Central memory CD8-positive, alpha-beta T cell (primary cell): Measurements from ENCODE around the gene TADA2A.
"Not testable (repeated sequence)": the region's sequence is repeated elsewhere in the genome, so short reads cannot be mapped to it uniquely, and the experiment has no call there.

Experiments used
- ATAC-seq: fragments of 150-1000 bp; cut with Tn5 transposase; replicated peaks from 2 replicates; pipeline ENCODE4 v1.10.0; 2022; ENCODE audit warnings: mild to moderate bottlenecking, moderate FRiP score, moderate number of reproducible peaks; ENCODE audit not compliant: poor library complexity, severe bottlenecking; ENCODE audit errors: extremely low read depth
- DNase-seq, 2 donors: peaks; one replicate each; pipeline ENCODE4 v3.0.0; 2021; ENCODE audit warnings: low spot score in 2 of 2
- H3K27ac Mint-ChIP-seq: one replicate; pipeline ENCODE4 v1.8.0; 2022; ENCODE audit warnings: low read depth, mild to moderate bottlenecking, moderate library complexity, mixed read lengths
- H3K27me3 Mint-ChIP-seq: one replicate; pipeline ENCODE4 v1.8.0; 2022; ENCODE audit warnings: mixed read lengths
- H3K36me3 Mint-ChIP-seq: one replicate; pipeline ENCODE4 v1.8.0; 2022; ENCODE audit warnings: mild to moderate bottlenecking, moderate library complexity, mixed read lengths; ENCODE audit not compliant: insufficient read depth
- H3K4me1 Mint-ChIP-seq: one replicate; pipeline ENCODE4 v1.8.0; 2022; ENCODE audit warnings: mixed read lengths
- H3K4me3 Mint-ChIP-seq: one replicate; pipeline ENCODE4 v1.8.0; 2022; ENCODE audit warnings: mild to moderate bottlenecking, moderate library complexity, mixed read lengths
- H3K9me3 Mint-ChIP-seq: one replicate; pipeline ENCODE4 v1.8.0; 2022; ENCODE audit warnings: mixed read lengths

TADA2A gene

DNA sequence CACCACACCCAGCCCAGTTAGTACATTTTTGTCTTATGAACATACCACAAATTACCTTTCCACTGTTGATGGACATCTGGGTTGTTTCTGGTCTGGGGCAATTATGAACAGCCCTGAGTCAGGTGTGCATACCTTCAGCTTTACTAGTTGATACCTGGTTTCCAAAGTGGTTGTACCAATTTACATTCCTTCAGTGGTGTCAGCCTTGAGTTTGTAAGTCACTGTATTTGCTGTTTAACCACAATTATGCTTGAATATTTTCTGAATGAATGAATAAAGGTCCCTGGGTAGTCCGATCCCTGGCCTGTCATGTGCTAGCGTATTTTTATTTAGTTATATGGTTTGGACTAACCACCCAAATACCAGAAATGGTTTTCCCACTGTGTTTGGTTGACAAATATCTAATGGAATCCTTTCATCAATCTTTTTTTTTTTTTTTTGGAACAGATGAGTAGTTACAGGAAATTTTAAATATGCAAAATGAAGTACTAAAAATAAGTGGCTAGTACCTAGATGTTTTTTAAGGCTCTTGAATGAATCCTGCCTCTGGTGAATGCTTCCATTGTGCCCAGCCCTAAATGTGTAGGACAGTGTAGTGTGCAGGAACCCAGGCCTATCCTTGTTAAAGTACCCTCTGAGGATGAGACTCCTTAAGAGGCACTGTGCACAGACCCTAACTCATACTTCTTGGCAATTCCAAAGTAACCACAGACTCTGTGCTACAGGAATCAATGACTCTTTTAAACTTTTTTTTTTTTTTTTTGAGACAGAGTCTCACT lies 86.8 kb downstream of the TADA2A start:
- DNase-seq: no peak
- no peak for ATAC-seq

DNA sequence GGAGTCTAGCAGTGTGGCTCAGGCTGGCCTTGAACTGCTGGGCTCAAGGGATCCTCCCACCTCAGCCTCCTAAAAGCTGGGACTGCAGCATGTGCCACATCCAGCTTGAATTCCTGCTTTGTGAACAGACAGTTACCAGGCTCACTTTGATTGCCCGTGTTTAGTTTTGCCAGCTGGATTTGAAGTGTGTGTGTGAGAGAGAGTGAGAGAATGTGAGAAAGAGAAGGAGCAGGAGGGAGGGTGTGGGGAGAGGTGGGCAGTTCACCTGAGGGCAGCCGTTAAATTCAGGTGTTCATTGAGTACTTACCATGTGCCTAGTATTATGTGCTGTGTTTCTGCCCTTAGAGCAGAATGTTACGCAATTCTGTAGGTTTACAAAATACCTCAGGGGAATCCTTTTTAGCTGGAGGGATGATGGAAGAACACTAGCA lies 87.7 kb downstream of the TADA2A start:
- no peak for ATAC-seq
- no peak for DNase-seq
- Mint-ChIP-seq H3K27ac (no peak overlapping the region), H3K4me3 (no peak overlapping the region), H3K4me1 (peaks cover 14% of the 10 kb centered on the region), H3K27me3 (no peaks in the 10 kb centered on the region), H3K36me3 (peaks cover 11% of the 10 kb centered on the region), H3K9me3 (no peaks in the 10 kb centered on the region)

More for the DNA sequence above, 86.8 kb downstream of the TADA2A start:
- peaks cover 14% of the 10 kb centered on the region for H3K4me1 Mint-ChIP-seq
- H3K27ac Mint-ChIP-seq: no peak overlapping the region
- H3K9me3 Mint-ChIP-seq: no peaks in the 10 kb centered on the region
- H3K4me3 Mint-ChIP-seq: no peak overlapping the region
- H3K27me3 Mint-ChIP-seq: no peaks in the 10 kb centered on the region
- H3K36me3 Mint-ChIP-seq: peaks cover 16% of the 10 kb centered on the region

DNA sequence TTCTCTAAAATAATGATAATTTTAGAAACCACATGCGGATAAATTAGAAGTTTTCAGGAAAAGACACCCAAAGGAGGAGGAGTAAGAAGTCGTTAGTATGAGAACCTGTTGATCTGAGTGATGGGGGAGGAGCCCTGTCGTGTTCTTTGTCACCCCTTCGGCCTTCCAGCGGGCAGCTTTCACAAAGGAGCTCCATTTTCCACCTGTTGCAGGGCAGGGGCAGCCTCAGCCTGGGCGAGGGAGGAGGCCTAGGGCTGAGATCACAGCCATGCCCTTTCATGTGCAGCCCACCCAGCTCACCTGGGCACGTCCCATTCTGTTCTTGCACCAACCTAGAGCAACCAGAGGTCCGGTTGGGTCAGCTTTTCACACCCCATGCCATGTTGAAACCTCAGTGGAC lies 88.3 kb downstream of the TADA2A start:
- no peak overlapping the region for H3K27ac Mint-ChIP-seq
- ATAC-seq (no peak), DNase-seq (no peak)
- no peak overlapping the region for H3K4me3 Mint-ChIP-seq
- peaks cover 10% of the 10 kb centered on the region for H3K36me3 Mint-ChIP-seq
- H3K27me3 Mint-ChIP-seq: no peaks in the 10 kb centered on the region
- H3K4me1 Mint-ChIP-seq: peaks cover 14% of the 10 kb centered on the region
- no peaks in the 10 kb centered on the region for H3K9me3 Mint-ChIP-seq

DNA sequence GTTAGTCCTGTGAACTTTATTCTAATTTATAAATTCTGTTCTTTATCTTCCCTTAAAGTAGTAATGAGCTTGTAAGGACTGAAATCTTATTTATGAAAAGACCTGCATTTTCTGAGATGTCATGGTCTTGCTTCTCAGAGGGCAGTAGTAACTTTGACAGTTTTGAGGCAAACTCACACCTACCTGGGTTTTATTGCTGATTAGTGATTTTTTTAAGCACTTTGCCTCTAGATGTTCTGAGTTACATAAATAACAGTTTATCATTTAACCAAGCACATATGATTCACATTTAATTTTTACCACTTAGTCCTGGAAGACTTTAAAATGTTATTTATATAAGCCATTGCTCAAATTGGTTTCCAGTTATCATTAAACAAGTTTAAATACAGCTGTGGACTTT lies 93.7 kb downstream of the TADA2A start:
- Mint-ChIP-seq H3K27ac (no peak overlapping the region), H3K4me1 (no peaks in the 10 kb centered on the region), H3K4me3 (no peak overlapping the region), H3K36me3 (no peaks in the 10 kb centered on the region), H3K27me3 (no peaks in the 10 kb centered on the region), H3K9me3 (no peaks in the 10 kb centered on the region)
- no peak for DNase-seq
- no peak for ATAC-seq

DNA sequence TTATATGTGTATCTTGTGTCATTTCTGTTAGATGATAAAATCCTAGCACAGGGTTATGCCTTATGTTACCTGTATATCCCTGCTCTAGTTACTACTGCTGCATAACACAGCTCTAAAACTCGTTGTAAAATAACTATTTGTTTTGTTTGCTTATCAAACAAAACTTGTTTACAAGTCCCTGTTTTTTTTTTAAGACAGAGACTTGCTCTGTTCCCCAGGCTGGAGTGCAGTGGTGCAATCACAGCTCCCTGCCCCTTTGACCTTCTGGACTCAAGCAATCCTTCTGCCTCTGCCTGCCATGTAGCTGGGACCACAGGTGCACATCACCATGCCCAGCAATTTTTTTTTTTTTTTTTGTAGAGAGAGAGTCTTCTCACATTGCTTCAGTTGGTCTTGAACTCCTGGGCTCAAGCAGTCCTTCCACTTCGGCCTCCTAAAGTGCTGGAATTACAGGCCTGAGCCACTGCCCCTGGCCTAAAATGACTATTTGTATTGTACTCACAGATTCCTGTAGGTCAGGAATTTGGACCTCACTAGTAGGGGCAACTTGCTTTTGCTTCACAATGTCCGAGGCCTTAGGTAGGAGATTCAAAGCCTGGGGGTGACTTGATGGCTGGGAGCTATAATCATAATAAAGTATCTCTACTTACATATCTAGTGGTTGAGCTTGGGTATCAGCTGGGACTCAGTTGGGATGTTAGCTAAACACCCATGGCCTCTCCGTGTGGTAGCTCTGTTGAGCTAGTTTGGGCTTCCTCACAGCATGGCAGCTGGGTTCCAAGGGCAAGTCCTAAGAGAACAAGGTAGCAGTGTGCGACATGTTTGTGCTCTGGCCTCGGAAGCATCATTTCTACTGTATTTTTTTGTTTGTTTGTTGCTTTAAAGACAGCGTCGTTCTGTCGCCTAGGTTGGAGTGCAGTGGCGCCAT lies 95.6 kb downstream of the TADA2A start:
- no peaks in the 10 kb centered on the region for H3K27me3 Mint-ChIP-seq
- H3K36me3 Mint-ChIP-seq: no peaks in the 10 kb centered on the region
- no peak overlapping the region for H3K27ac Mint-ChIP-seq
- ATAC-seq (no peak), DNase-seq (no peak)
- no peak overlapping the region for H3K4me3 Mint-ChIP-seq
- H3K4me1 Mint-ChIP-seq: peaks cover 7% of the 10 kb centered on the region
- no peaks in the 10 kb centered on the region for H3K9me3 Mint-ChIP-seq

DNA sequence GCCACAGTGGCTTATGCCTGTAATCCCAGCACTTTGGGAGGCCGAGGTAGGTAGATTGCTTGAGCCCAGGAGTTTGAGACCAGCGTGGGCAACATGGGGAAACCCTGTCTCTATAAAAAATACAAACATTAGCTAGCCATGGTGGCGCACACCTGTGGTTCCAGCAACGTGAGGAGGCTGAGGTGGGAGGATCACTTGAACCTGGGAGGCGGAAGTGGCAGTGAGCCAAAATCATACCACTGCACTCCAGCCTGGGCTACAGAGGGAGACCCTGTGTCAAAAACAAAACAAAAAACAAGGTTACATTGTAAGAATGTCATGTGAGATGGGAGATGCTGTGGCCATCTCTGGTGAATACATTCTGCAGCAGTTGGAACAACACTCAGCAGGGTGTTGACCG lies 96.5 kb downstream of the TADA2A start:
- Mint-ChIP-seq H3K9me3 (no peaks in the 10 kb centered on the region), H3K4me1 (peaks cover 7% of the 10 kb centered on the region), H3K27me3 (no peaks in the 10 kb centered on the region), H3K36me3 (no peaks in the 10 kb centered on the region), H3K27ac (no peak overlapping the region), H3K4me3 (no peak overlapping the region)
- ATAC-seq: no peak
- no peak for DNase-seq

DNA sequence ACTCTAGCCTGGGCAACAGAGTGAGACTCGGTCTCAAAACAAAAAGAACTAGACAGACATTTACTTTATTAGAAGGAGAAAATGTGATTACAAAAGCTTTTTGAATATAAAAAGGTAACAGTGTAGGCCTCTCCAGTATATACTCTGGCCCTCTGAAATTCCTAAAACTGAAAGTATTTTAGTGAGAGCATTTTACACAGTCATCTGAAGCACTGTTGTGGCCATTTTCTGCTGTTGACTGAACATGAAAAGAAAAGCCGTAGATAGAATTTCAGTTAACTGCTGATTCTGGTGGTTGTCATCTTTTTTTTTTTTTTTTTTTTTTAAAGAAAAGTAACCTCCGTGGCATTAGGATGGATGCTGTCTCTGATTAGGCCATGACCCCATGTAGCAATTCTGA lies 98.6 kb downstream of the TADA2A start:
- H3K9me3 Mint-ChIP-seq: no peaks in the 10 kb centered on the region
- no peak overlapping the region for H3K27ac Mint-ChIP-seq
- H3K4me1 Mint-ChIP-seq: peaks cover 7% of the 10 kb centered on the region
- no peaks in the 10 kb centered on the region for H3K27me3 Mint-ChIP-seq
- peaks cover 3% of the 10 kb centered on the region for H3K36me3 Mint-ChIP-seq
- ATAC-seq (no peak), DNase-seq (no peak)
- no peak overlapping the region for H3K4me3 Mint-ChIP-seq

DNA sequence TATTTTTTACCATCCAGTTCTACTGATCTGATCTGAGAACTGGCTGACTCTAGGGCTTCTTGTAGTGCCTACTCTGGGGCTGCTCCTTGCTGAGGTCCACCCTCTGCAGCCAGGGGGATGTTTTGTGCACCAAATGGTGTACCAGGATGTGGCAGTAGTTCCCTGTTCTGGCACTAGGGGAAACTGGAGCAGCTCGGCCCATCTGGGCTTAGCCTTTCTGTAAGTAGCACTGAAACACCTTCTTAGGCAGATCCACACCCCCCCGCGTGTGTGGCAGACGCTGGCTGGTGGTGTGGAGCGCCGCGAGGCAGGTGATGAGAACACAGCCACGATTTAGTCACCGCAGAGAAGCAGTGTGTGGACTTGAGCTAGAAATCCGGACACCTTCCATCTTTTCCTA lies 100.0 kb downstream of the TADA2A start:
- peak; percentile 43 for ATAC-seq
- no peak overlapping the region for H3K4me3 Mint-ChIP-seq
- H3K27ac Mint-ChIP-seq: no peak overlapping the region
- peaks cover 7% of the 10 kb centered on the region for H3K4me1 Mint-ChIP-seq
- DNase-seq: no peak
- no peaks in the 10 kb centered on the region for H3K27me3 Mint-ChIP-seq
- peaks cover 3% of the 10 kb centered on the region for H3K36me3 Mint-ChIP-seq
- H3K9me3 Mint-ChIP-seq: no peaks in the 10 kb centered on the region

DNA sequence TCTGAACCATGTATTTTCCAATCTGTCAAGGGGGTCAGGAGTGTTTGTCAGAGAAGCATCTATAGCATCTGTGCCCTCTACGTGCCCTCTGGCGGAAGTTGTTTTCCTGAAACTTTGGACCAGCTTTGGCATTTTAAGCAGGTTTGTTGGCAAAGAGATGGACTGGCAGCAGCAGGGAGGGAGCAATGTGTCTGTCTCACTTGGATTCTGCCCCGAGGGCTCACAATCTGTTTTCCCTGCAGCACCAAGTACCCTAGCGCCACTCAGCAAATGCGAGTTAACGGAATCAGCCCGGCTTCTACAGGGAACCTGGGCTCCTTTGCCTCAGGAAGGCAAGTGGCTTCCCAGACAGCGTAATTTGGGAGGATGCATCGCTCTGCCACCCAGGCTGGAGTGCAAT lies 100.4 kb downstream of the TADA2A start:
- Mint-ChIP-seq H3K27ac (no peak overlapping the region), H3K9me3 (no peaks in the 10 kb centered on the region), H3K27me3 (no peaks in the 10 kb centered on the region), H3K4me3 (no peak overlapping the region), H3K36me3 (peaks cover 5% of the 10 kb centered on the region), H3K4me1 (peaks cover 7% of the 10 kb centered on the region)
- no peak for ATAC-seq
- no peak for DNase-seq

DNA sequence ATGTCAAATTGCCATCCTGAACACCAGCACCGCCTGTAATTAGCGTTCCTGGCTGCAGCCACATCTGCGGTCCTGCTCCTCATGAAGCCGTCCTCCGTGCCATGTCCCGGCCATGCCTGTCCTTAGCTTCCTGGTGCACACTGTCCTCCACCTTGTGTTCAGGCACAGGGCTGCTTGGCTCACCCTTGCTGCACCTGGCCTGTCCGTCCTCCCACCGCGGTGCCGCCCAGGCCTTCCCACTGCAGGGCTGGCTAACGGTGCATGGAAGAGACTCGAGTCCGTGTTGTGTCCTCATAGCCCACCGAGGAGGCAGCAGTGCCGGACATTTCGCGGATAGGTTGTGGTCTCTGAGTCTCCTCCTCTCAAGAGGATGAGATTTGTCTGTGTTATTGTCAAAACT lies 103.4 kb downstream of the TADA2A start:
- ATAC-seq (no peak), DNase-seq (no peak)

DNA sequence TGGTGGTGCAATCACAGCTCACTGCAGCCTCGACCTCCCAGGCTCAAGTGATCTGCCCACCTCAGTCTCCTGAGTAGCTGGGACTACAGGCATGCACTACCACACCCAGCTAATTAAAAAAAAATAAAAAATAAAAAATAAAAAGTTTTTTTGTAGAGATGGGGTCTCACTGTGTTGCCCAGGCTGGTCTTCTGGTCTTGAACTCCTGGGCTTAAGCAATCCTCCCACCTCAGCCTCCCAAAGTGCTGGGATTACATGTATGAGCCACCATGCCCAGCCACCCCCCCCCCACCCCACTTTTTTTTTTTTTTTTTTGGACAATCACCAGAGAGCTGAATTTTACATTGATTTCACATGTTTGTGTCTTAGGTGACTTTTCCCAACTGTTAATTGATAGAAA lies 105.0 kb downstream of the TADA2A start:
- not testable (repeated sequence) for H3K27me3 Mint-ChIP-seq, H3K9me3 Mint-ChIP-seq, H3K27ac Mint-ChIP-seq, H3K4me1 Mint-ChIP-seq, H3K4me3 Mint-ChIP-seq, ATAC-seq, DNase-seq
- peaks cover 21% of the 10 kb centered on the region for H3K36me3 Mint-ChIP-seq

More for the DNA sequence above, 103.4 kb downstream of the TADA2A start:
- Mint-ChIP-seq H3K4me3 (no peak overlapping the region), H3K4me1 (peaks cover 7% of the 10 kb centered on the region), H3K36me3 (peaks cover 12% of the 10 kb centered on the region), H3K27ac (peak overlapping the region; percentile 12), H3K9me3 (no peaks in the 10 kb centered on the region), H3K27me3 (no peaks in the 10 kb centered on the region)

DNA sequence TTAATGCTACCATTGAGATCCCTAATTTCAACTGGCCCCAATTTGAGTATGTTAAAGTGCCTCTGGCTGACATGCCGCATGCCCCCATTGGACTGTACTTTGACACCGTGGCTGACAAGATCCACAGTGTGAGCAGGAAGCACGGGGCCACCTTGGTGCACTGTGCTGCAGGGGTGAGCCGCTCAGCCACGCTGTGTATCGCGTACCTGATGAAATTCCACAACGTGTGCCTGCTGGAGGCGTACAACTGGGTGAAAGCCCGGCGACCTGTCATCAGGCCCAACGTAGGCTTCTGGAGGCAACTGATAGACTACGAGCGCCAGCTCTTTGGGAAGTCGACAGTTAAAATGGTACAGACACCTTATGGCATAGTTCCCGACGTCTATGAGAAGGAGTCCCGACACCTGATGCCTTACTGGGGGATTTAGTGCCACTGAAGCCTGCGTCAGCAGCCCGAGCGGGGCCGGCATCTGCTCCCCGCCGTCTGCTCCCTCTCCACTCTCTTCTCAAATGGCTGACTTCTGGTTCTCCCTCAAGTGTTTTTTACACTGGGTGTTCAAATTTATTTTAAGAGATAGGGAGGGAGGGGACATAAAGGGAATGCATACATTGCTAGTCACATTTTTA lies 105.9 kb downstream of the TADA2A start:
- peaks cover 26% of the 10 kb centered on the region for H3K36me3 Mint-ChIP-seq
- no peaks in the 10 kb centered on the region for H3K4me1 Mint-ChIP-seq
- ATAC-seq (no peak), DNase-seq (no peak)
- H3K9me3 Mint-ChIP-seq: no peaks in the 10 kb centered on the region
- H3K27ac Mint-ChIP-seq: peak overlapping the region; percentile 44
- H3K27me3 Mint-ChIP-seq: no peaks in the 10 kb centered on the region
- no peak overlapping the region for H3K4me3 Mint-ChIP-seq
